Esophagus muscularis mucosa (tissue), 4 donors: Measurements from ENCODE around the gene EFCAB8. TPM values are rescaled to one million over a fixed set of nuclear protein-coding genes. Genes with fewer than 3 reads are reported as not detected.

Source experiments
- DNase-seq: peaks from one replicate; pipeline ENCODE4 v3.0.0-alpha.2; 2017; ENCODE audit errors: extremely low spot score
- H3K27ac ChIP-seq, 4 donors: fragments of 200-600 bp; sonication (generic); replicated peaks in 1 of 4; 1 replicate in 3 of 4; 2 replicates in 1 of 4; pipeline ENCODE4 v1.5.1; 2016 to 2019; ENCODE audit warnings: mild to moderate bottlenecking in 1 of 4
- H3K27me3 ChIP-seq, 4 donors: fragments of 200-600 bp; sonication (generic); one replicate each; pipeline versions ENCODE4 v1.5.1 to v1.6.0; 2016 to 2019
- H3K36me3 ChIP-seq, 4 donors: fragments of 200-600 bp; sonication (generic); one replicate each; pipeline ENCODE4 v1.5.1; 2016 to 2019
- H3K4me1 ChIP-seq, 4 donors: fragments of 200-600 bp; sonication (generic); one replicate each; pipeline ENCODE4 v1.5.1; 2016 to 2019
- H3K4me3 ChIP-seq, 4 donors: fragments of 200-600 bp; sonication (generic); 1 replicate in 2 of 4; 2 replicates in 2 of 4; pipeline ENCODE4 v1.5.1; 2016 to 2019; ENCODE audit warnings: mild to moderate bottlenecking in 4 of 4, moderate library complexity in 1 of 4
- H3K9me3 ChIP-seq, 4 donors: fragments of 200-600 bp; sonication (generic); 1 replicate in 3 of 4; 2 replicates in 1 of 4; pipeline ENCODE4 v1.5.1; 2016 to 2019
- CTCF ChIP-seq, 3 experiments: fragments of 200-600 bp in 2 of 3; fragments of 450-650 bp in 1 of 3; sonication (generic) in 2 of 3; IDR thresholded peaks; one replicate each; pipeline ENCODE4 v1.5.1; 2017 to 2019; ENCODE audit warnings: antibody characterized with exemption in 3 of 3, mild to moderate bottlenecking in 2 of 3, moderate library complexity in 1 of 3
- EP300 ChIP-seq: sonication (generic); formaldehyde crosslinking; IDR thresholded peaks from one replicate; pipeline ENCODE4 v1.6.1; 2017; ENCODE audit warnings: antibody characterized with exemption
- POLR2A ChIP-seq: fragments of 450-650 bp; IDR thresholded peaks from one replicate; pipeline ENCODE4 v1.6.1; 2017; ENCODE audit warnings: antibody characterized with exemption, moderate library complexity, mild to moderate bottlenecking, low read depth
- POLR2AphosphoS5 ChIP-seq, 2 donors: sonication (generic); formaldehyde crosslinking; IDR thresholded peaks; one replicate each; pipeline ENCODE4 v1.6.1; 2017; ENCODE audit warnings: antibody characterized with exemption in 2 of 2
- WGBS: methylation state at CpG from one replicate; pipeline ENCODE4 v1.1.5; 2018; 5-methylcytosine and 5-hydroxymethylcytosine counted together
- intact Hi-C: fragments of 100-400 bp; cut with DNase I; formaldehyde crosslinking; loops from one replicate; pipeline ENCODE4 v1.15.1; 2023
- total RNA-seq, 4 donors: library from RNA; depleted of rRNA; stranded (reverse); fragments of >200 nt; gene quantifications; one replicate each; pipeline versions ENCODE4 v1.1.0 to v1.2.1, GENCODE V29; 2016

The EFCAB8 gene
- total RNA-seq, 4 donors from 2014 or later: 0.17 to 0.92 TPM; not detected in 2

GRCh38 chr20:32847964-32848363, 10.8 kb upstream of the EFCAB8 start:
- Histone ChIP-seq H3K27ac (no peak overlapping the region), H3K4me1 (peaks cover 0 to 4% (median 2%) of the 10 kb centered on the region in 4 donors), H3K36me3 (peaks cover 45 to 82% (median 73%) of the 10 kb centered on the region in 4 donors), H3K9me3 (no peaks in the 10 kb centered on the region), H3K27me3 (no peaks in the 10 kb centered on the region), H3K4me3 (no peak overlapping the region)
- no peak for DNase-seq
- no peak for TF ChIP-seq EP300
- WGBS: 87% methylated on average over 5 of the region's 5 CpGs
- intact Hi-C loops: no loop called here

- peaks cover 49 to 86% (median 74%) of the 10 kb centered on the region in 4 donors for H3K36me3 ChIP-seq
- no peak overlapping the region for H3K4me3 ChIP-seq
- WGBS: 78% methylated on average over 6 of the region's 6 CpGs
- DNase-seq: no peak
- H3K27ac ChIP-seq: no peak overlapping the region
- peaks cover 0 to 4% (median 2%) of the 10 kb centered on the region in 4 donors for H3K4me1 ChIP-seq
- intact Hi-C loops: no loop called here
- no peak for TF ChIP-seq CTCF (IDR thresholded peaks at IDR 0.05)
- TF ChIP-seq POLR2AphosphoS5 (IDR thresholded peaks at IDR 0.05): no peak
- TF ChIP-seq EP300: no peak
- no peak for TF ChIP-seq POLR2A
- no peaks in the 10 kb centered on the region for H3K27me3 ChIP-seq
- no peaks in the 10 kb centered on the region for H3K9me3 ChIP-seq
These were observed 9.9 kb upstream of the EFCAB8 start for GRCh38 chr20:32848846-32849245.

- intact Hi-C loops: no loop called here
These were observed 9.1 kb upstream of the EFCAB8 start for GRCh38 chr20:32849577-32849976.

GRCh38 chr20:32855387-32855786, 3.3 kb upstream of the EFCAB8 start:
- H3K27me3 ChIP-seq: no peaks in the 10 kb centered on the region
- no peak overlapping the region for H3K27ac ChIP-seq
- no peak overlapping the region for H3K4me3 ChIP-seq
- no peaks in the 10 kb centered on the region for H3K4me1 ChIP-seq
- TF ChIP-seq POLR2AphosphoS5 (IDR thresholded peaks at IDR 0.05) (no peak), CTCF (IDR thresholded peaks at IDR 0.05) (no peak), EP300 (no peak), POLR2A (no peak)
- peaks cover 10 to 66% (median 37%) of the 10 kb centered on the region in 4 donors for H3K36me3 ChIP-seq
- H3K9me3 ChIP-seq: no peaks in the 10 kb centered on the region
- DNase-seq: no peak
- intact Hi-C loops: no loop called here
- WGBS: 91% methylated on average over 7 of the region's 7 CpGs

More at GRCh38 chr20:32849577-32849976, 9.1 kb upstream of the EFCAB8 start:
- H3K9me3 ChIP-seq: no peaks in the 10 kb centered on the region
- DNase-seq: no peak
- peaks cover 0 to 4% (median 2%) of the 10 kb centered on the region in 4 donors for H3K4me1 ChIP-seq
- H3K27ac ChIP-seq: no peak overlapping the region
- H3K36me3 ChIP-seq: peaks cover 49 to 87% (median 78%) of the 10 kb centered on the region in 4 donors
- H3K4me3 ChIP-seq: no peak overlapping the region
- 91% methylated on average over 6 of the region's 6 CpGs for WGBS
- no peaks in the 10 kb centered on the region for H3K27me3 ChIP-seq
- TF ChIP-seq CTCF (IDR thresholded peaks at IDR 0.05): no peak
- TF ChIP-seq POLR2A: no peak
- TF ChIP-seq POLR2AphosphoS5 (IDR thresholded peaks at IDR 0.05): no peak
- TF ChIP-seq EP300: no peak

GRCh38 chr20:32858189-32858588, 534 bp upstream of the EFCAB8 start:
- DNase-seq: no peak
- TF ChIP-seq EP300 (no peak), POLR2AphosphoS5 (IDR thresholded peaks at IDR 0.05) (no peak), POLR2A (no peak), CTCF (IDR thresholded peaks at IDR 0.05) (no peak)
- Histone ChIP-seq H3K4me3 (no peak overlapping the region), H3K36me3 (peaks cover 7 to 45% (median 16%) of the 10 kb centered on the region in 4 donors), H3K9me3 (no peaks in the 10 kb centered on the region), H3K4me1 (no peaks in the 10 kb centered on the region), H3K27me3 (no peaks in the 10 kb centered on the region), H3K27ac (no peak overlapping the region)
- WGBS: 71% methylated on average over 2 of the region's 2 CpGs
- intact Hi-C loops: no loop called here
